Measurements from ENCODE around the gene FARP2. TPM values are rescaled to one million over a fixed set of nuclear protein-coding genes. Genes with fewer than 3 reads are reported as not detected.

FARP2 gene
- total RNA-seq, 2 donors from 2014 or later = 30.1 to 44.2 TPM

GRCh38 chr2:241351640-241352031 is 4.4 kb upstream of the FARP2 start:
- peaks cover 34% of the 10 kb centered on the region for H3K4me1 ChIP-seq
- H3K9me3 ChIP-seq = no peaks in the 10 kb centered on the region
- TF ChIP-seq POLR2A (IDR thresholded peaks at IDR 0.05) = no peak
- TF ChIP-seq CTCF (IDR thresholded peaks at IDR 0.05) = no peak
- H3K27ac ChIP-seq = peak overlapping the region; percentile 18 to 60 (median 28)
- ATAC-seq (no peak), DNase-seq (no peak)
- WGBS, 2 donors = 26 to 27% methylated on average over 3 of the region's 3 CpGs
- H3K4me3 ChIP-seq = no peak overlapping the region
- peaks cover 0 to 37% of the 10 kb centered on the region in 2 donors for H3K36me3 ChIP-seq (replicated peaks in 1 of 2; ENCODE audit: insufficient read depth in 1 of 2, low read depth in 2 of 2)
- H3K27me3 ChIP-seq = no peaks in the 10 kb centered on the region
- intact Hi-C loops (cut with DNase I) = no loop called here

GRCh38 chr2:241352227-241352626 is 3.9 kb upstream of the FARP2 start:
- Histone ChIP-seq H3K9me3 (no peaks in the 10 kb centered on the region), H3K27me3 (no peaks in the 10 kb centered on the region), H3K4me1 (peaks cover 40% of the 10 kb centered on the region), H3K27ac (peak overlapping the region; percentile 2 to 60 (median 28)), H3K4me3 (no peak overlapping the region), H3K36me3 (replicated peaks in 1 of 2; ENCODE audit: insufficient read depth in 1 of 2, low read depth in 2 of 2) (peaks cover 0 to 32% of the 10 kb centered on the region in 2 donors)
- DNase-seq (no peak), ATAC-seq (no peak)
- WGBS, 2 donors = 26 to 27% methylated on average over 3 of the region's 3 CpGs
- TF ChIP-seq CTCF (IDR thresholded peaks at IDR 0.05) = no peak
- no peak for TF ChIP-seq POLR2A (IDR thresholded peaks at IDR 0.05)
- intact Hi-C loops (cut with DNase I) = no loop called here

GRCh38 chr2:241354668-241355658 is 1.1 kb upstream of the FARP2 start:
- H3K4me3 ChIP-seq = no peak overlapping the region
- peaks cover 58% of the 10 kb centered on the region for H3K4me1 ChIP-seq
- 17 to 28% methylated on average over 6 to 39 of the region's 40 CpGs for WGBS, 2 donors
- H3K9me3 ChIP-seq = no peaks in the 10 kb centered on the region
- TF ChIP-seq CTCF (IDR thresholded peaks at IDR 0.05) = no peak
- peak in 1 of 3 donors; percentile 30 for TF ChIP-seq POLR2A (IDR thresholded peaks at IDR 0.05)
- peak overlapping the region in 3 of 4 donors; percentile 48 to 78 (median 78) for H3K27ac ChIP-seq
- intact Hi-C loops (cut with DNase I) = no loop called here
- no peaks in the 10 kb centered on the region for H3K27me3 ChIP-seq
- DNase-seq (peak; percentile 93 to 96 (median 96)), ATAC-seq (peak; percentile 71)
- H3K36me3 ChIP-seq (replicated peaks in 1 of 2; ENCODE audit: insufficient read depth in 1 of 2, low read depth in 2 of 2) = peaks cover 0 to 15% of the 10 kb centered on the region in 2 donors

- Histone ChIP-seq H3K9me3 (no peaks in the 10 kb centered on the region), H3K27me3 (no peaks in the 10 kb centered on the region), H3K27ac (peak overlapping the region; percentile 82 to 92 (median 90)), H3K36me3 (replicated peaks in 1 of 2; ENCODE audit: insufficient read depth in 1 of 2, low read depth in 2 of 2) (peaks cover 0 to 10% of the 10 kb centered on the region in 2 donors), H3K4me3 (peak overlapping the region; percentile 42 to 72), H3K4me1 (peaks cover 44% of the 10 kb centered on the region)
- TF ChIP-seq CTCF (IDR thresholded peaks at IDR 0.05) = no peak
- no peak for TF ChIP-seq POLR2A (IDR thresholded peaks at IDR 0.05)
- WGBS, 2 donors = 6% methylated on average over 5 of the region's 5 CpGs
- DNase-seq (no peak), ATAC-seq (no peak)
- intact Hi-C loops (cut with DNase I) = no loop called here
Observed at GRCh38 chr2:241356871-241357260, 781 bp downstream of the FARP2 start.

Measured in body of pancreas (tissue), 4 donors.